B cell (primary cell): ENCODE data around the gene CPED1.

Experiments used
- EZH2 ChIP-seq: IDR thresholded peaks from 2 replicates; pipeline ENCODE4 v1.6.1; 2012; ENCODE audit warnings: borderline replicate concordance, low read depth, mild to moderate bottlenecking, moderate library complexity, low read length; ENCODE audit not compliant: insufficient read depth, poor library complexity, severe bottlenecking
- TF ChIP-seq, protein P1 (sequence below): fragments of 200-600 bp; IDR thresholded peaks from one replicate; pipeline ENCODE4 v1.8.0; 2022; ENCODE audit warnings: antibody characterized with exemption, mild to moderate bottlenecking

- TF ChIP-seq, protein P1, sequence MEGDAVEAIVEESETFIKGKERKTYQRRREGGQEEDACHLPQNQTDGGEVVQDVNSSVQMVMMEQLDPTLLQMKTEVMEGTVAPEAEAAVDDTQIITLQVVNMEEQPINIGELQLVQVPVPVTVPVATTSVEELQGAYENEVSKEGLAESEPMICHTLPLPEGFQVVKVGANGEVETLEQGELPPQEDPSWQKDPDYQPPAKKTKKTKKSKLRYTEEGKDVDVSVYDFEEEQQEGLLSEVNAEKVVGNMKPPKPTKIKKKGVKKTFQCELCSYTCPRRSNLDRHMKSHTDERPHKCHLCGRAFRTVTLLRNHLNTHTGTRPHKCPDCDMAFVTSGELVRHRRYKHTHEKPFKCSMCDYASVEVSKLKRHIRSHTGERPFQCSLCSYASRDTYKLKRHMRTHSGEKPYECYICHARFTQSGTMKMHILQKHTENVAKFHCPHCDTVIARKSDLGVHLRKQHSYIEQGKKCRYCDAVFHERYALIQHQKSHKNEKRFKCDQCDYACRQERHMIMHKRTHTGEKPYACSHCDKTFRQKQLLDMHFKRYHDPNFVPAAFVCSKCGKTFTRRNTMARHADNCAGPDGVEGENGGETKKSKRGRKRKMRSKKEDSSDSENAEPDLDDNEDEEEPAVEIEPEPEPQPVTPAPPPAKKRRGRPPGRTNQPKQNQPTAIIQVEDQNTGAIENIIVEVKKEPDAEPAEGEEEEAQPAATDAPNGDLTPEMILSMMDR, result no peak
- no peak for TF ChIP-seq EZH2
Observed at GRCh38 chr7:121080257-121080912, 91.9 kb downstream of the CPED1 start.
